GM21737 (cell line): Measurements from ENCODE around the gene PMPCA.

ENCODE experiments used
- ATAC-seq: cut with Tn5 transposase; IDR thresholded peaks from one replicate; pipeline ENCODE4 v1.9.1; 2021; ENCODE audit warnings: mild to moderate bottlenecking, moderate library complexity; ENCODE audit not compliant: unreplicated experiment

Gene PMPCA

GRCh38 chr9:136451221-136451877 is 40.9 kb downstream of the PMPCA start:
- no peak for ATAC-seq

- no peak for ATAC-seq
These were observed 42.9 kb downstream of the PMPCA start for GRCh38 chr9:136453326-136453725.

- no peak for ATAC-seq
These were observed 43.8 kb downstream of the PMPCA start for GRCh38 chr9:136454026-136454796.

GRCh38 chr9:136455043-136456002 is 44.9 kb downstream of the PMPCA start:
- no peak for ATAC-seq

- ATAC-seq: no peak
These were observed 45.8 kb downstream of the PMPCA start for GRCh38 chr9:136456258-136456657.

- no peak for ATAC-seq
These were observed 46.9 kb downstream of the PMPCA start for GRCh38 chr9:136457326-136457725.

- no peak for ATAC-seq
These were observed 49.0 kb downstream of the PMPCA start for GRCh38 chr9:136459425-136459824.

- ATAC-seq: no peak
These were observed 50.4 kb downstream of the PMPCA start for GRCh38 chr9:136460772-136461325.

GRCh38 chr9:136462664-136463063 is 52.2 kb downstream of the PMPCA start:
- ATAC-seq: no peak

- ATAC-seq: no peak
These were observed 53.1 kb downstream of the PMPCA start for GRCh38 chr9:136463578-136463977.

GRCh38 chr9:136464241-136464640 is 53.8 kb downstream of the PMPCA start:
- ATAC-seq: no peak

- ATAC-seq: no peak
These were observed 55.2 kb downstream of the PMPCA start for GRCh38 chr9:136465500-136466154.

- ATAC-seq: no peak
These were observed 55.7 kb downstream of the PMPCA start for GRCh38 chr9:136466155-136466541.

GRCh38 chr9:136467766-136468165 is 57.3 kb downstream of the PMPCA start:
- ATAC-seq: no peak

GRCh38 chr9:136470356-136470755 is 59.9 kb downstream of the PMPCA start:
- no peak for ATAC-seq

- ATAC-seq: no peak
These were observed 60.5 kb downstream of the PMPCA start for GRCh38 chr9:136470792-136471469.

- no peak for ATAC-seq
These were observed 61.5 kb downstream of the PMPCA start for GRCh38 chr9:136471802-136472487.

- no peak for ATAC-seq
These were observed 62.3 kb downstream of the PMPCA start for GRCh38 chr9:136472640-136473353.

GRCh38 chr9:136473354-136473721 is 62.9 kb downstream of the PMPCA start:
- no peak for ATAC-seq
